NCI-H524 treated with DMSO at 0.1 percent for 48 hours (cell line): ENCODE data around the gene CHD5.

ENCODE experiments used
- DNase-seq: peaks from one replicate; lab custom pipeline; 2025; lab: John Stamatoyannopoulos, UW

The CHD5 gene

DNA sequence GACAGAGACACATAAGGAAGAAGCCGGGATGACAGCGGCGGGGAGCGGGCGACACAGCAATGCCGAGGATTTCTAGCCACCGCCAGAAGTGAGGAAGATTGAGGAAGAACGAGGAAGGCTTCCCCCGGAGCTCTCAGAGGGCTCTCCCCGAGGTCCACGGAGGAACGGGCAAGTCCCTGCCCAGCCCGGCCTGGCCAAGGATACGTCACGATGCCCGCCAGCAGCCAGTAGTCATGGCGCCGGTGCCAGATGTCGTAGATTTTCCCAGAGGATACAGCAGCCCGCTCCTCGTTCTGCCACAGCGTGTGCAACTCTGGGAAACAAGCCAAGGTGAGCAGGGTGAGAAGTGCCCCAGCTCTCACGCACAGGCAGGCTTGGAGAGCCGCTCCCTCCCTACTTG is 68.5 kb downstream of the CHD5 start:
- peak; percentile 83 for DNase-seq

DNA sequence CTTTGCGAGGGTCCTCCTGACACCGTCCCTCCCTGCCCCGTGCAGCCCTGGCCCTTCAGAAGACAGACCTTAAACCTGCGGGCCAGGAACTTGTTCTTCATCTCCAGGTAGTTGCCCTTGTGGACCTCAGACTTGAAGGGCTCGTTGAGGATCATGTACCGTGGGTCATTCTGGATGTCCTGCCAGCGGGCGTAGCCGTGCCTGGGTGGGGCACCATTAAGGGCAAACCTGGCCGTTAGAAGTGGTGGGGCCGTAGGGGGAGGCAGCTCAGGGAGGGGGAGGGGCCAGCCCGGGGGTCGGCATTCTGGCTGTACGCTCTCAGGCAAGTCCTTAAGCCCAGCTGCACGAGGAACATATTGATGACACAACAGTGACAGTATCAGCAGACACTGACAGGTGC is 69.8 kb downstream of the CHD5 start:
- no peak for DNase-seq

DNA sequence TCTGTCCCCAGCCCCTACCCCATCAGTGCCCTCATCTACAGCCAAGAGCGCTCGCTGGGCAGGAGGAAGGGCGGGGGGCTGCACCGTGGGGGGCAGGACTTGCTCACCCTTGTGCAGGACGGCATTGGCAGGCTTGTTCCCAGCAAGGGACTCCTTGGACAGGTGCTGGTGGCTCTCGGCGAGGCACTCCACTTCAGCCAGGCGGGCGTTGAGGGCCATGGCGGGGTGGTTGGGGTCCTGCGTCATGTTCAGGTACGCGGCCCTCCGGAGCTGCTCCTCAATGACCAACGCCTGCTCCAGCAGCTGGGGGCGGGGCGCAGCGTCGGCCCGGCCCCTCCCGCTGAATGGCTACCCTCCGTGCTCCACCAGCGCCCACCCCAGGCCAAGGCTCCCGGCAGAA is 70.4 kb downstream of the CHD5 start:
- no peak for DNase-seq

DNA sequence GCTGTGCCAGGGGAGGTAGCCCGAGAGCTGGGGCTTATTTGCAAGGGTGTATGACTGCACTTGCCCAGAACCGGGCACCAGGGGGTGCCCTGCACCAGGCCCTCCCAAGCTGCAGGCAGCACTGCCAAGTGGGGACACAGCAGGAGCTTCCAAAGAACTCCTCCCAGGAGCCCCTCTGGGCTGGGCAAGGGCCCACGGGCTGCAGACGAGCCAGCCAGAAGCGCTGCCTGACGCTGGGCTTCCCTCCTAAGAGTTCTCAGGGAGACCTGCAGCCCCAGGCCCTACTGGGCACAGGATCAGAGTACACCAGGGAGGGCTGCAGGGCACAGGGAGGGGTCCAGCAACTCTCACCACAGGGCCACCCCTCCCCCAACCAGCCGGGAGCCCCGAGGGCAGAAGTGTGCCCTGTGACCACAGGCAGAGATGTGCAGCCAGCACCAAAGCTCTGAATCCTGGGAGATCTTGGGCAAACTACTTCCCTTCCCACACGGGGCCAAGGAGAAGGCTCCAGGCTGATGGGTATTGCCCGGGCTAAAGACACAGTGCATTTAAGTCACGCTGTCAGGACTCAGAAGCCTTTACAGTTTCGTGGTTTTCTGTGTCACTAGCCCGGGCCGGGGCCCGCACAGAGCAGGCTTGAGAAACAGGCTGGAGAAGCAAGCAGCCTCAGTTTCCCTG is 71.0 kb downstream of the CHD5 start:
- DNase-seq = no peak

DNA sequence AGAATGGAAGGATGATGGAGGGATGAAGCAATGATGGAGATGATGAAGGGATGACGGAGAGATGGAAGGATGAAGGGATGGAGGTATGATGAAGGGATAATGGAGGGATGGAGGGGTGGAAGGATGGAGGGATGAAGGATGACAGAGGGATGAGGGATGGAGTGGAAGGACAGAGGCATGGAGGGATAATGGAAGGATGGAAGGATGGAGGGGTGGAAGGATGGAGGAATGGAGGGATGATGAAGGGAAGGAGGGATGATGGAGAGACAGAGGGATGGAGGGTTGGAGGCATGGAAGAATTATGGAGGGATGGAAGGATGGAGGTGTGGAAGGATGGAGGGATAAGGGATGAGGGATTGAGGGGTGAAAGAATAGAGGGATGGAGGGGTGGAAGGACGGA is 71.6 kb downstream of the CHD5 start:
- no peak for DNase-seq

DNA sequence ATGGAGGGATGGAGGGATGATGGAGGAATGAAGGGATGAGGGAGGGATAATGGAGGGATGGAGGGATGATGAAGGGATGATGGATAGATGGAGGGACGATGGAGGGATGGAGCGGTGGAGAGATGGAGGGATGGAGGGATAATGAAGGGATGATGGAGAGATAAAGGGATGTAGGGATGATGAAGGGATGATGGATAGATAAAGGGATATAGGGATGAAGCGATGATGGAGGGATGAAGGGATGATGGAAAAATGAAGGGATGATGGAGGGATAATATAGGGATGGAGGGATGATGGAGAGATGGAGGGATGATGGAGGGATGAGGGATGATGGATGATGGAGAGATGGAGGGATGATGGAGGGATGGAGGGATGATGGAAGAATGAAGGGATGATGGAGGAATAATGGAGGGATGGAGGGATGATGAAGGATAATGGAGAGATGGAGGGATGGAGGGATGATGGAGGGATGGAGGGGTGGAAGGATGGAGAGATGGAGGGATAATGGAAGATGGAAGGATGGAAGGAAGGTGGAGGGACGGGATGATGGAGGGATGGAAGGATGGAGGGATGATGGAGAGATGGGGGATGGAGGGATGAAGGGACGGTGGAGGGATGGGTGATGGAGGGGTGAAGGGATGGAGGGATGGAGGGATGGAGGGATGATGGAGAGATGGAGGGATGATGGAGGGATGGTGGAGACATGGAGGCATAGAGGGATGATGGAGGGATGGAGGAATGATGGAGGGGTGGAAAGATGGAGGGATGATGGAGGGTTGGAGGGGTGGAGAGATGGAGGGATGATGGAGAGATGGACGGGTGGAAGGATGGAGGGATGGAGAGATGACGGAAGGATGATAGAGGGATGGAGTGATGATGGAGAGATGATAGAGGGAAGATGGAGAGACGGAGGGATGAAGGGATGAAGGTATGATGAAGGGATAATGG is 72.4 kb downstream of the CHD5 start:
- DNase-seq = no peak

DNA sequence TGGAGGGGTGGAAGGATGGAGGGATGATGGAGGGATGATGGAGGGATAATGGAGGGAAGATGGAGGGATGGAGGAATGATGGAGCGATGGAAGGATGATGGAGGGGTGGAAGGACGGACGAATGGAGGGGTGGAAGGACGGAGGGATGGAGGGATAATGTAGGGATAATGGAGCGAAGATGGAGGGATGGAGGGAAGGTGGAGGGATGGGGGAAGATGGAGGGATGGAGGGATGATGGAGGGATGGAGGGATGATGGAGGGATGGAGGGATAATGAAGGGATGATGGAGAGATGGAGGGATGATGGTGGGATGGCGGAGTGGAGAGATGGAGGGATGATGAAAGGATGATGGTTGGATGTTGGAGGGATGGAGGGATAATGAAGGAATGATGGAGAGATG is 73.1 kb downstream of the CHD5 start:
- no peak for DNase-seq

DNA sequence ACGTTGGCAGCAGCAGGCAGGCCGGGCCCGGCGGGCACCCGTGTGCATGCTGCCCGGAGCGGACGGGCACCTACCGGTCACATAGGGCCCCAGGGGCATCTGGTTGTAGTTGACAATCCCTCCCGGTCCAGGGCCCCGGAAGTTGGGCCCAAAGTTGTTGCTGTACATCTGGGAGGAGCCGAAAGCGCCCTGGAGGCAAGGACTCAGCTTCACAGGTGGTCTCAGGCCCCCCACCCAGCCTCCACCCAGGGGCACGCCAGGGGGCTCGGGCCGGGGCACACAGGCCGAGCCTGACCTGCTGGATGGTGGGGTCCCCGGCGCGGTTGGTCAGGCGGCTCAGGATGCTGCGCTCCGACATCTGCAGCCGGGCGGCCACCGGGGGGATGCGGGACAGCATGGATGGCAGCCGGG is 73.8 kb downstream of the CHD5 start:
- DNase-seq = no peak

DNA sequence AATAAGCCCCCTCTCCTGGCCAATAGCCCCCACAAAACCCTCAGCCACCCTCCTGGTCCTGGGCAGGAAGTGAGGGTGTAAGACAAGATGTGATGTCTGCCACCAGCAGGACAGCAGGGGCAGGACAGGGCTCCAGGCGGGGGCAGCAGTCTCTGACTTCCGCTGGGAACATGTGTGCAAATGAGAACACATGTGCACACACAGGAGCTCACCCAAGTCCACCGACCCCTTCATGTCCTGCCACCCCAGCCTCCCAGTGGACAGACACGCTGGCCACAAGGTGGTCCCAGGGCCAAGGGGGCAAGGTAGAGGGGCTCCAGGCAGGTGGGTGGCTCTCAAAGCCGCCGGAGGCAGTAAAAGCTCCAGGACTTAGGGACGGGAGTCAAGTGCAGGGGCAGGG is 74.4 kb downstream of the CHD5 start:
- DNase-seq = no peak

DNA sequence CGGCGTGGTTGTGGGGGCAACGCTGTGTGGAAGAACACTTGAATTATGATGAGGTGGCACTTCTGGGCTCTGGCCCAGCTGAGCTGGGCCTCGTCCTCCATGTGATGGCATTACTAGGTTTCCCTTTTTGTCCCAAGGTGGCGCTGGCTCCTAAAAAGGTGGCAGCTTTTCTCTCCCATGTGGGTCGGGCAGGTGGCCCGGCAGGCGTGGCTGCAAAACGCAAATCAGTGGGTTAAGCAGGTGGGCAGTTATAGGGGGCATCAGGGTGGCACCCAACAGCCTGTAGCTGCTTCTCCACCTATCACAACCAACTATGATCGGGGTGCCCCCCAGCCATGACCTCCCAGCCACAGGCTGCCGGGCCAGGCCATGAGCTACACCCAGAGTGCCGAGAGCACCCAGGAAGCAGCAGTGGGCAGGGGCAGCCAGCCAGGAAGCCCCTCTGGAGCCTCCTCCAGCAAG is 74.9 kb downstream of the CHD5 start:
- DNase-seq = no peak

DNA sequence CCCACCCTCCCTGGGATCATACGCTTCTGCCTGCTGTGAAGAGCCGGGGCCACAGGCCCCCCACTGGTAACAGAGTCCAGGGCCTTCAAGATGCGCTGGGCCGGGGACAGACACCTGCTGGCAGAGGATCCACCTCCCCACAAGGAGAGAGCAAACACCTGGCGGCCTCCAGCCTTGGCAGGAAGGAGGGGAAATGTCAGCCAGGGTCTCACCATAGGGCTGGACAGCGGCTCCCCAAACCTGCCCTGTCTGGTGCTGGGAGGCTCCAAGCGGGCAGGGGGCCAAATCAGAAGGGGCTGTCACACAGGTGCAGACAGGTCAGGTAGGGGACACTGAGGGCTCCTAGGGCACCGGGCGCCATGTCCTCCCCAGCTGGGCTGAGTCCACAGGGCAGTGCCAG is 75.5 kb downstream of the CHD5 start:
- no peak for DNase-seq

DNA sequence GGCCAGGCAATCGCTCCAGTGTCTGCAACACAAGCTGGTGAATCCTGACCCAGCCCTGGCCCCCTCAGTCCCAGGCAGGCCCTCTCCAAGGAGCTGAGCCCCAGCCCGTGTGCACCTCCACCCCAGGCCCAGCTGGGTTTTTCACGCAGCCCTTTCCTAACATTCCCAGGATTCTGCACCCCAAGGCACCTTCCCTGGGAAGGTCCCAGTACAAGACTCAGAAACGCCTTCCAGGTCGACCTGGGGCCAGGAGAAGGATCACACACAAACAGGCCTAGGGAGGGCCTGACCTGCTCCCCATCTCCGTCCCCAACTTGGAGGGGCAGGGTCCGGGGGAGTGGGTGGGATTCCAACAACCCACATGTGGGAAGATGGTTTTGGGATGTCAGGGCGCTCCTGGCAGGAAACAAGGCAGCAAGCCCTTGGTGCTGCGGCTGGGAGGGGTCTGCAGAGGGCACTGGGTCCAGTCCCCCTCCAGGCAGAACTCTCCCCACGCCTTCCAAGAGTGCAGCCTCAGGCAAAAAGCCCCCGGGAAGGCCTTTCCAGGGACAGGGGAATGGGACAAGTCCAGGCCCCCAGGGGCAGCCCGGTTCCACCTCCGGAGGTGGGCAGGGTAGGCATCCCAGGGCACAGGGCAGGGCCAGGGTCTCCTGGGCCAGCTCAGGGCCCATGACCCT is 76.1 kb downstream of the CHD5 start:
- DNase-seq = no peak

DNA sequence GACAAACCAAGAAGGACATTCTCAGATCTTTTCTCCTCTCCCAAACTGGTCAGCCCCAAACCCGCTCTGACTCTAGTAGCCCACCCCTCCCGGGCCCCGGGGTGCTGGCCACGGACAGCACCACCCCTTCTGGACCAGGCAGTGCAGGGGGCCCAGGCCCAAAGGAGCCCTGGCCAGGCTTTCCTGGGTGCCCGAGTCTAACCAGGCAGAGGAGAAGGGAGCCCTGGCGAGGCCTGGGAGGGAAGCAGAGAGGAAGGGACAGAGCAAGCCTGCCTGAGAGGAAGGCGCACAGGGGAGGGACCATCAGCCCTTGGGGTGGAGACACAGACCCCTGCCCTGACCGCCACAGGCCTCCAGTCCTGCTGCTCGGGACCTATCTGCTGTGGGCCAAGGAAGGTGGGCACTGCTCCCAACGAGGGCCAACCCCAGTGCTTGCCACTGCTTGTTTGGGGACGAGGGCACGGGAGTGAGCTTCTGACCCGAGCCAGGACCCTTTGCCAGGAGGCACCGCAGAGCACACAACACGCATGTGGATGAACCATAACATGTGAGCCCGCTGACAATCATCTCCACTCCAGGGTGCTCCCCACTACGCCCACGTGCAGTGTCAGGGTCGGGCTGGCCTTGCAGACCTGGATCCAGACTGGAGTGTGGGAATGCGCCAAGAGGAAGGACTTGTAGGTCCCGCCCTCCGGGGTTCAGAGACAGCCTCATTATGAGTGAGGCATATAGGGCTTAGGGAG is 76.8 kb downstream of the CHD5 start:
- no peak for DNase-seq

DNA sequence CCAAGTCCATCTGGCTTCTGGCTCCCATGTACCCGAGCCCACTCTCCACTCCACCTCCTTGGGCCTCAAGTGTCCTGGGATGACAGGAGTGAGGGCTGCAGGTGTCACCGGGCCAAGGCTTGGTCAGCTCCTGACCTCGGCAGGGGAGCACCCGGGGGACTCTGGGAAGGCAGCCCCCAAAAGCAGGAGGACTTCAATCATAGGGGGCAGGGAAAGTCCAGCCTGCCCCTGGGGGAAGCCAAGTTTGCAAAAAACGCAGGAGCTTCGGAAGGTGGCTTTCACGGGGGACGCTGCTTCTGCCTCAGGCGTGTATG is 77.6 kb downstream of the CHD5 start:
- DNase-seq = no peak

DNA sequence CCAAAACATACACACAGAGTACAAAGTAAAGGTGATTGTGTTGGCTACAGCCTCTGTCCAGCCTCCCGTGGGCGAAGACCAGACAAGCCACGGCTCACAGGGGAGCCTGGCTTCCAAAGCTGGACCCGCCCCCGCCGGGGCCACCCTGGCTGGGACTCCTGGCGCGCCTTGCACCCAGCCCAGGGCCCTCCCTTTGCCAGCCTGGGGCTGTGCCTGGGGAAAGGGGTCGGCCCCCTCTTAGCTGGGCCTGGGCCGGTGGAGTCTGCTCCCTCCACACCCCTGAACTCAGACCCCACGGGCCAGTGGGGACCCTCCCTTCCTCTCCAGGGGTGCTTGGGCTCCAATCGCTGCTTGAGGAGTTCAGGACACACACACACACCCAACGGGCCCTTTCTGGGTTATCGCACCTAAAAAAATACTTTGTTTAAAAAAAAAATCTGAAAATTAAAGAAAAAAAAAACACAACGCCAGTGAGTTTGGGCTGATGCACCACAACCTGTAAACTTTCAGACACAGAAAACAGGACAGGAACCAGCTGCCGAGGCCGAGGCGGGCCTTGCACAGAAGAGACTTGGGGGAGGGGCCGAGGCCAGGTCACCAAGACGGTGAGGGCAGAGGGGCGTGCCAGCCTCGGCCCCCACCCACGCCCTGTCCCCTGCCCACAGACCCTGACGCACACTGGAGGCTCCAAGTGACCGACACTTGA is 78.1 kb downstream of the CHD5 start:
- DNase-seq = no peak

DNA sequence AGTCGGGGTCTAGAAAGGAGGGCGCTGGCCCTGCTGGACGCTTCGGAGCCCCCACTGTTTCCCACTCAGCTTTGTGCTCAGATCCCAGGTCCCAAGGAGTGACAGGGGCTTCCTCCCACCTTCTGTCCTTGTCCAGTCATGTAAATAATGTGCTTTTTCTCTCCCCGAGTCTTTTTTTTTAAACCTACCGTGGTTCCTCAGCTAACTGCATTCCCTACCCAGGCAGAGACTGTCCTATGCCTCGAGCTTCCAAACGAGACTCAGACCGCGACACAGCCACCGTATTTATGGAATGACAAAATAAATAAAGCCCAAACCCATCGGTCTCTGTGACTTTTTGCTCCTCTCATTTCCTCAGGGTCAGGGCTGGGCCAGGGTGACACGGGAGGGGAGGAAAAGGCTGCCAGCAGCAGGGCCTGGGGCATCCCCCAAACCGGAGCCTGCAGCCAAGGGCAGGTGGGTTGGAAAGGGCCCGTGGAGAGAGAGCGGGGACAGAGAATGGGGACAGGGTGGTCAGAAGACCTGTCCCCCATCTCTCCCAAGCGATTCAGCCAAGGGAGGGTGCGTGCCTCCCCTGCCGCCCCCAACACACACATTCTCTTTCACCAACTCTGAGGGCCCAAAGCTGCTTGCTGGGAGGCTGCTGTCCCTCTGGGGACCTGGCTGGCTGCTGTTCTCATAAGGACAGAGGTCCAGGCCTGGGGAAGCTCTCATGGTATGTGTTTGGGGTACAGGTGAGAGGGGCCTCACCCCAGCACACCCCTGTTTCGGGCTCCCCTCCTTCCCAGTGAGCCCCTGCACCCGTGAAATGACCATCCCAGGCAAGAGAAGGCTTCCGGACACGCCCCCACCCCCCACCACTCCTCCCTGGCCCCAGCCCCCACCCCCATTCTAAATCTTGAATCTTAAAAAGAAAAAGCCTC is 79.0 kb downstream of the CHD5 start:
- no peak for DNase-seq

DNA sequence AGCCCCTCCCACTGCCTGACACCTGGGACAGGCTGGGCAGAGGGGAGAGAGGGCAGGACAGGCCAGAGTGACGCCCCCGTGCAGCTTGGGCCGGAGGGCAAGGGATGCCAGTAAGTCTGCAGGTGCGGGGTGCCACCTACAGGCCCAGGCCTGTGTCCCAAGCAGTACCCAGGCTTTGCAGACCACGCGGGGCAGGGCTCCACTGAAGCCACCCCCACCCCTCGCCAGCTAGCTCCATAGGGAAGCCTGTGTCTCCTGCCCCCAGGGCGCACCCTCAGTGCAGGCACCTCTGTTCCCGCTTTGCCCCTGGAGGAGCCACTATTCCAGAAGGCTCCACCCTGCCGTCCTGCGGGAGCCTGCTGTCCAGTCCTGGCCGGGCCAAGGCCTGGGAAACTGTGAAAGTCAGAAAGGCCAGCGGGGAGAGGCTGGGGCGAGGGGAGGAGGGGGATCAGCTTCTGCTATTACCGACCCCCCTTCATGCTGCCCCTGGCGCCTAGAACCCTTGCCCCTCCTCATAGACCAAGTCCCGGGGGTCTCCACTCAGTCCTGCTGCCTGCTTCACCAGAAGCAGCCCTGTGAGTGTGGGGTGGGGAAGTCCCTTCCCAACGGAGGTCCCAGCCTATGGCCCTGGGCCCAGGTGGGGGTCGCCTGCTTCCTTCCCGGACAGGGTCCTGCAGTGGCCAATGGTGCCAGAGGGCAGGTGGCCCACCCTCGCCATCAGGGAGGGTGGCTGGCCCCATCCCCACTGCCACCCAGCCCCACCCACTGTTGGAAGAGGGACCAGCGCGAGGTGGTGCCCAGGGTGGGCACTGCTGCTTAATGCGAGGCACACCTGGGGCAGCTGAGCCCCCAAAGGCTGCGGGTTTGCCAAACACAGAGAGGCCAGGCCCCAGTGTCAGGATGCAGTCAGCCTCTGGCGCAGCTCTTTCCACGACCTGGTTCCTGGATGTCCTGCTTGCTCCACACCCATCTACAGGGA is 80.0 kb downstream of the CHD5 start:
- no peak for DNase-seq

DNA sequence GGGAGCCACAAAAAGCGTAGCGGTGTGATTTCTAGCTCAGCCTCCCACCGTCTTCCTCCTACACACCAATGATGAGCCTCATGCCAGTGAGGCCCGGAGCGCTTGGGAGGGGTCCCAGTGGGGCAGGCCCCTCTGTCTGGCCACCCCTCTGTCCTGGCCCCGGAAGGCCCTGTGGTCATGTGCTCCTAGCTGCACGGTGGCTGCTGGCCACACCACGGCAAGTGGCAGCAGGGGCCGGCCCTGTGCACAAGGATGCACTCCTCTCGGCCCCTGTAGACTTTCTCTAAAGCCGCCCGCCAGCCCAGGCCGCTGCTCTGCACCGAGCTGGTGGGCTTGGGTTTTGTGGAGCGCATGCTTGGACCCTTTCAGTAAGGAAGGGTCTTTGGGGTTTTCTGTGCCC is 80.8 kb downstream of the CHD5 start:
- no peak for DNase-seq
